Measurements from ENCODE around the gene SCYGR5. TPM values are rescaled to one million over a fixed set of nuclear protein-coding genes. Genes with fewer than 3 reads are reported as not detected.

The SCYGR5 gene
- total and polyA plus RNA-seq, 4 donors: not detected

- Histone ChIP-seq H3K9ac (ENCODE audit: low read depth in 1 of 2, low read length in 2 of 2) (no peak overlapping the region), H3K36me3 (ENCODE audit: control insufficient read depth in 4 of 4, insufficient read depth in 3 of 4, low read depth in 1 of 4, low read length in 3 of 4) (no peaks in the 10 kb centered on the region), H3K27me3 (ENCODE audit: control insufficient read depth in 4 of 4, insufficient read depth in 4 of 4, low read length in 3 of 4) (no peaks in the 10 kb centered on the region), H3K9me3 (ENCODE audit: control insufficient read depth in 4 of 4, low read length in 3 of 4) (no peaks in the 10 kb centered on the region), H3K4me1 (ENCODE audit: control insufficient read depth in 4 of 4, insufficient read depth in 4 of 4, low read length in 3 of 4) (no peaks in the 10 kb centered on the region), H3K4me3 (ENCODE audit: low read depth in 1 of 3, low read length in 3 of 3) (no peak overlapping the region), H3K27ac (ENCODE audit: low read depth in 1 of 2, low read length in 2 of 2) (no peak overlapping the region)
- WGBS: 75% methylated on average over 3 of the region's 3 CpGs
- TF ChIP-seq RXRA (IDR thresholded peaks at IDR 0.05) (no peak), ATF3 (IDR thresholded peaks at IDR 0.05) (no peak), NR2F2 (IDR thresholded peaks at IDR 0.05) (no peak), HNF4A (conservative IDR thresholded peaks at IDR 0.05) (no peak), FOXA2 (IDR thresholded peaks at IDR 0.05) (no peak), MAX (IDR thresholded peaks at IDR 0.05) (no peak), SP1 (IDR thresholded peaks at IDR 0.05) (no peak), JUND (IDR thresholded peaks at IDR 0.05) (no peak), YY1 (IDR thresholded peaks at IDR 0.05) (no peak), EGR1 (IDR thresholded peaks at IDR 0.05; ENCODE audit: low read depth in 2 of 2) (no peak), GABPA (IDR thresholded peaks at IDR 0.05 in 1 of 2, conservative IDR thresholded peaks at IDR 0.05 in 1 of 2) (no peak), FOXA1 (IDR thresholded peaks at IDR 0.05) (no peak), HNF4G (IDR thresholded peaks at IDR 0.05) (no peak), CTCF (IDR thresholded peaks at IDR 0.05; ENCODE audit: low read depth, low read length, missing input control) (no peak), RAD21 (IDR thresholded peaks at IDR 0.05) (no peak), TAF1 (conservative IDR thresholded peaks at IDR 0.05) (no peak)
- TF ChIP-seq, protein P1, sequence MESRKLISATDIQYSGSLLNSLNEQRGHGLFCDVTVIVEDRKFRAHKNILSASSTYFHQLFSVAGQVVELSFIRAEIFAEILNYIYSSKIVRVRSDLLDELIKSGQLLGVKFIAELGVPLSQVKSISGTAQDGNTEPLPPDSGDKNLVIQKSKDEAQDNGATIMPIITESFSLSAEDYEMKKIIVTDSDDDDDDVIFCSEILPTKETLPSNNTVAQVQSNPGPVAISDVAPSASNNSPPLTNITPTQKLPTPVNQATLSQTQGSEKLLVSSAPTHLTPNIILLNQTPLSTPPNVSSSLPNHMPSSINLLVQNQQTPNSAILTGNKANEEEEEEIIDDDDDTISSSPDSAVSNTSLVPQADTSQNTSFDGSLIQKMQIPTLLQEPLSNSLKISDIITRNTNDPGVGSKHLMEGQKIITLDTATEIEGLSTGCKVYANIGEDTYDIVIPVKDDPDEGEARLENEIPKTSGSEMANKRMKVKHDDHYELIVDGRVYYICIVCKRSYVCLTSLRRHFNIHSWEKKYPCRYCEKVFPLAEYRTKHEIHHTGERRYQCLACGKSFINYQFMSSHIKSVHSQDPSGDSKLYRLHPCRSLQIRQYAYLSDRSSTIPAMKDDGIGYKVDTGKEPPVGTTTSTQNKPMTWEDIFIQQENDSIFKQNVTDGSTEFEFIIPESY (IDR thresholded peaks at IDR 0.05): no peak
- TF ChIP-seq, protein P2, sequence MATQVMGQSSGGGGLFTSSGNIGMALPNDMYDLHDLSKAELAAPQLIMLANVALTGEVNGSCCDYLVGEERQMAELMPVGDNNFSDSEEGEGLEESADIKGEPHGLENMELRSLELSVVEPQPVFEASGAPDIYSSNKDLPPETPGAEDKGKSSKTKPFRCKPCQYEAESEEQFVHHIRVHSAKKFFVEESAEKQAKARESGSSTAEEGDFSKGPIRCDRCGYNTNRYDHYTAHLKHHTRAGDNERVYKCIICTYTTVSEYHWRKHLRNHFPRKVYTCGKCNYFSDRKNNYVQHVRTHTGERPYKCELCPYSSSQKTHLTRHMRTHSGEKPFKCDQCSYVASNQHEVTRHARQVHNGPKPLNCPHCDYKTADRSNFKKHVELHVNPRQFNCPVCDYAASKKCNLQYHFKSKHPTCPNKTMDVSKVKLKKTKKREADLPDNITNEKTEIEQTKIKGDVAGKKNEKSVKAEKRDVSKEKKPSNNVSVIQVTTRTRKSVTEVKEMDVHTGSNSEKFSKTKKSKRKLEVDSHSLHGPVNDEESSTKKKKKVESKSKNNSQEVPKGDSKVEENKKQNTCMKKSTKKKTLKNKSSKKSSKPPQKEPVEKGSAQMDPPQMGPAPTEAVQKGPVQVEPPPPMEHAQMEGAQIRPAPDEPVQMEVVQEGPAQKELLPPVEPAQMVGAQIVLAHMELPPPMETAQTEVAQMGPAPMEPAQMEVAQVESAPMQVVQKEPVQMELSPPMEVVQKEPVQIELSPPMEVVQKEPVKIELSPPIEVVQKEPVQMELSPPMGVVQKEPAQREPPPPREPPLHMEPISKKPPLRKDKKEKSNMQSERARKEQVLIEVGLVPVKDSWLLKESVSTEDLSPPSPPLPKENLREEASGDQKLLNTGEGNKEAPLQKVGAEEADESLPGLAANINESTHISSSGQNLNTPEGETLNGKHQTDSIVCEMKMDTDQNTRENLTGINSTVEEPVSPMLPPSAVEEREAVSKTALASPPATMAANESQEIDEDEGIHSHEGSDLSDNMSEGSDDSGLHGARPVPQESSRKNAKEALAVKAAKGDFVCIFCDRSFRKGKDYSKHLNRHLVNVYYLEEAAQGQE (IDR thresholded peaks at IDR 0.05): no peak
- no peak for DNase-seq (ENCODE audit: low spot score)
These were observed 38.8 kb upstream of the SCYGR5 start for GRCh38 chr2:227627769-227628168.
